CD4-positive, alpha-beta T cell (primary cell): ENCODE measurements around the gene PDLIM5. TPM values are rescaled to one million over a fixed set of nuclear protein-coding genes. Genes with fewer than 3 reads are reported as not detected.

ENCODE experiments used
- ATAC-seq: fragments of 200-7000 bp; cut with Tn5 transposase; one replicate; pipeline ENCODE4 v1.10.0; 2022; ENCODE audit warnings: mild to moderate bottlenecking; ENCODE audit not compliant: poor library complexity
- CTCF ChIA-PET: fragments of 350-600 bp; sonication (Branson Sonifier 250); formaldehyde crosslinking; loops from one replicate; lab custom pipeline; 2021; ENCODE audit warnings: antibody characterized with exemption, inconsistent platforms; lab: Charles Lee
- POLR2A ChIA-PET: fragments of 350-600 bp; sonication (Branson Sonifier 250); formaldehyde crosslinking; loops from one replicate; lab custom pipeline; 2021; ENCODE audit warnings: antibody characterized with exemption, inconsistent platforms; lab: Charles Lee
- DNase-seq, 14 experiments: peaks; one replicate each; pipeline ENCODE4 v3.0.0-alpha.2; 2013 to 2020; ENCODE audit warnings: mixed read lengths in 2 of 14
- H3K27ac ChIP-seq, 2 donors: one replicate each; pipeline versions ENCODE4 v1.5.1 to v1.7.0; 2013; ENCODE audit warnings: low read length in 2 of 2, low read depth in 1 of 2, mild to moderate bottlenecking in 1 of 2
- H3K27me3 ChIP-seq, 2 experiments: 1 replicate in 1 of 2; 2 replicates in 1 of 2; pipeline versions ENCODE4 v1.6.1 to v1.7.0; 2013; ENCODE audit warnings: low read length in 2 of 2, control low read depth in 1 of 2, mild to moderate bottlenecking in 1 of 2, moderate library complexity in 1 of 2; ENCODE audit not compliant: insufficient read depth in 2 of 2, control insufficient read depth in 1 of 2
- H3K36me3 ChIP-seq: one replicate; pipeline ENCODE4 v1.6.1; 2013; ENCODE audit warnings: low read length, control low read depth; ENCODE audit not compliant: insufficient read depth
- H3K4me1 ChIP-seq: one replicate; pipeline ENCODE4 v1.6.1; 2013; ENCODE audit warnings: low read length, control low read depth; ENCODE audit not compliant: insufficient read depth
- H3K4me3 ChIP-seq: one replicate; pipeline ENCODE4 v1.5.1; 2013; ENCODE audit warnings: mild to moderate bottlenecking, low read length, moderate library complexity
- H3K9me3 ChIP-seq, 2 experiments: 1 replicate in 1 of 2; 2 replicates in 1 of 2; pipeline versions ENCODE4 v1.6.1 to v1.7.0; 2013; ENCODE audit warnings: low read length in 2 of 2, mild to moderate bottlenecking in 2 of 2, control low read depth in 1 of 2, moderate library complexity in 1 of 2; ENCODE audit not compliant: control insufficient read depth in 1 of 2, insufficient read depth in 1 of 2
- H3K27ac Mint-ChIP-seq: one replicate; pipeline ENCODE4 v1.8.0; 2020; ENCODE audit warnings: mixed read lengths
- H3K27me3 Mint-ChIP-seq: one replicate; pipeline ENCODE4 v1.8.0; 2021; ENCODE audit warnings: mixed read lengths
- H3K36me3 Mint-ChIP-seq: one replicate; pipeline ENCODE4 v1.8.0; 2021; ENCODE audit warnings: low read depth, mixed read lengths
- H3K4me1 Mint-ChIP-seq: one replicate; pipeline ENCODE4 v1.8.0; 2021; ENCODE audit warnings: low read depth, mixed read lengths
- H3K4me3 Mint-ChIP-seq: one replicate; pipeline ENCODE4 v1.8.0; 2020; ENCODE audit warnings: mild to moderate bottlenecking, mixed read lengths
- H3K9me3 Mint-ChIP-seq: one replicate; pipeline ENCODE4 v1.8.0; 2020; ENCODE audit warnings: mixed read lengths
- CTCF ChIP-seq: fragments of 200-600 bp; IDR thresholded peaks from one replicate; pipeline ENCODE4 v1.8.0; 2022; ENCODE audit warnings: antibody characterized with exemption, mild to moderate bottlenecking
- intact Hi-C, 2 experiments: fragments of 100-400 bp; cut with DNase I in 1 of 2; cut with micrococcal nuclease in 1 of 2; formaldehyde crosslinking; loops; one replicate each; pipeline versions ENCODE4 v1.15.1 to v1.9.0; 2023 to 2025; cut with DNase I, micrococcal nuclease
- total RNA-seq, 174 experiments: library from RNA in 2 of 174; stranded (reverse) in 2 of 174; gene quantifications; one replicate each; pipeline ENCODE4 v1.2.3 and lab custom pipeline; 2021 to 2026

The PDLIM5 gene
- total RNA-seq, 2 experiments from 2014 or later = 23.0 to 23.1 TPM

- Histone ChIP-seq H3K4me1 (no peaks in the 10 kb centered on the region), H3K27ac (no peak overlapping the region), H3K27me3 (no peaks in the 10 kb centered on the region), H3K9me3 (no peaks in the 10 kb centered on the region), H3K4me3 (no peak overlapping the region), H3K36me3 (no peaks in the 10 kb centered on the region)
- intact Hi-C loops = loop anchor here (1.0 kb wide), 1 partner anchor 189 kb away; no protein-coding TSS in a partner anchor
- peaks cover 4% of the 10 kb centered on the region for H3K4me1 Mint-ChIP-seq
- DNase-seq (peak; percentile 9 to 84 (median 37)), ATAC-seq (peak; percentile 61)
- peak; percentile 97 for TF ChIP-seq CTCF
- no peak overlapping the region for H3K4me3 Mint-ChIP-seq
- no peaks in the 10 kb centered on the region for H3K9me3 Mint-ChIP-seq
- ChIA-PET CTCF (interaction anchor here (0.7 to 1.5 kb wide), 10 partner anchors 12 to 355 kb away, joined by 3 to 7 read pairs (median 3); partner anchors contain the start of gene PDLIM5), POLR2A (no interaction called here)
- H3K27me3 Mint-ChIP-seq = peaks cover 5% of the 10 kb centered on the region
- H3K27ac Mint-ChIP-seq = no peak overlapping the region
- no peaks in the 10 kb centered on the region for H3K36me3 Mint-ChIP-seq
Observed at GRCh38 chr4:94406668-94407437, 44.9 kb upstream of the PDLIM5 start.

GRCh38 chr4:94407846-94408245 lies 43.9 kb upstream of the PDLIM5 start:
- no peak overlapping the region for H3K4me3 ChIP-seq
- no peaks in the 10 kb centered on the region for H3K36me3 Mint-ChIP-seq
- no peak for TF ChIP-seq CTCF
- H3K9me3 Mint-ChIP-seq = no peaks in the 10 kb centered on the region
- no peak for DNase-seq
- H3K36me3 ChIP-seq = no peaks in the 10 kb centered on the region
- ChIA-PET POLR2A (no interaction called here), CTCF (interaction anchor here (1.1 to 1.5 kb wide), 2 partner anchors 11 to 44 kb away, joined by 5 to 7 read pairs; partner anchors contain the start of gene PDLIM5)
- no peak overlapping the region for H3K4me3 Mint-ChIP-seq
- H3K27ac Mint-ChIP-seq = no peak overlapping the region
- no peaks in the 10 kb centered on the region for H3K9me3 ChIP-seq
- peaks cover 4% of the 10 kb centered on the region for H3K4me1 Mint-ChIP-seq
- no peak overlapping the region for H3K27ac ChIP-seq
- H3K4me1 ChIP-seq = no peaks in the 10 kb centered on the region
- peaks cover 8% of the 10 kb centered on the region for H3K27me3 Mint-ChIP-seq
- no peak for ATAC-seq
- H3K27me3 ChIP-seq = no peaks in the 10 kb centered on the region
- intact Hi-C loops = no loop called here

- ATAC-seq (no peak), DNase-seq (no peak)
- Mint-ChIP-seq H3K4me3 (no peak overlapping the region), H3K27ac (no peak overlapping the region), H3K9me3 (no peaks in the 10 kb centered on the region), H3K4me1 (peaks cover 4% of the 10 kb centered on the region), H3K27me3 (peaks cover 12% of the 10 kb centered on the region), H3K36me3 (no peaks in the 10 kb centered on the region)
- Histone ChIP-seq H3K9me3 (no peaks in the 10 kb centered on the region), H3K27me3 (no peaks in the 10 kb centered on the region), H3K27ac (no peak overlapping the region), H3K4me3 (no peak overlapping the region), H3K36me3 (no peaks in the 10 kb centered on the region), H3K4me1 (no peaks in the 10 kb centered on the region)
- ChIA-PET POLR2A (no interaction called here), CTCF (no interaction called here)
- no peak for TF ChIP-seq CTCF
- intact Hi-C loops = no loop called here
Observed at GRCh38 chr4:94408549-94409374, 43.0 kb upstream of the PDLIM5 start.
